IPS DF 4.7 (cell line): ENCODE results near the gene ANKRD10.
"Not testable (repeated sequence)": the region's sequence is repeated elsewhere in the genome, so short reads cannot be mapped to it uniquely, and the experiment has no call there.

Source experiments
- DNase-seq: peaks from one replicate; pipeline ENCODE4 v3.0.0-alpha.2; 2013; ENCODE audit warnings: low spot score; ENCODE audit errors: extremely low read depth

ANKRD10 gene

DNA sequence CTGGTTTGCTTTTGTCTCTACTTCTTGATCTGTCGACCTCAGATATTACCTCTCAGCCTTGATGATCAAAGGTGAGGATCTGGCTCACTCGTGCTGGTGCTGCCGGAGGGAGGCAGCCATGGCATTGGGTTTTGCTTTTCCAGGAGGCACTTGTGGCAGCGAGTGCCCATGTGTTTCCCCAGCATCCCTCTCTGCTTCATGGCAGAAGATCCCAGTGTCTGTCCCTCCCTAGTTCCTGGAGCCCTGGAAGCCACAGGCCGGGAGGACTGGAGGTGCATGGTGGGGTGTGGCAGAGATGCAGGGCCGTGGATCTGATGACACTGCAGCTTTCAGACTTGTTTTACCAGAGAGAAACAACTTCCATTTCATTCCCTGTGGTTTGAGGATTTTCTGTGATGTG lies 47.5 kb downstream of the ANKRD10 start:
- no peak for DNase-seq

- DNase-seq, result no peak
Measured at GRCh38 chr13:110866491-110867170, 48.2 kb downstream of the ANKRD10 start.

DNA sequence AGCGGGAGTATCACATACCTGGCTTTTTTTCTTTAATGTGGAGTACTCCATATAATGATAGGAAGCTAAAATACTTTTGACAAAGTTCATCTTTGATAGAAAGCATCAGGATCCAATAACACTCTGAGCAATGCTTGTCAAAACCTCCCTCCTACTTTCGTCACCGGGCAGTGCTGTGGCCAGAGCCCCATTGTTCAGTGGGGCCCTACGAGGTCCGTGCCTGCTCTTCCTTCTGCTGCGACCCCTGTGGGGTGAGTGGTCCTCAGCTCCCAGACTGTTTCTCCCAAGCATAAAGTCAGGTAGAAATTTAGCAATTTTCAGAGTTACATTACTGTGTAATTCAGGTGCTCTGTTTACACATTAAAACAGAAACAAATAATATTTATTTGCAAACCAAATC lies 51.2 kb downstream of the ANKRD10 start:
- DNase-seq, result no peak

DNA sequence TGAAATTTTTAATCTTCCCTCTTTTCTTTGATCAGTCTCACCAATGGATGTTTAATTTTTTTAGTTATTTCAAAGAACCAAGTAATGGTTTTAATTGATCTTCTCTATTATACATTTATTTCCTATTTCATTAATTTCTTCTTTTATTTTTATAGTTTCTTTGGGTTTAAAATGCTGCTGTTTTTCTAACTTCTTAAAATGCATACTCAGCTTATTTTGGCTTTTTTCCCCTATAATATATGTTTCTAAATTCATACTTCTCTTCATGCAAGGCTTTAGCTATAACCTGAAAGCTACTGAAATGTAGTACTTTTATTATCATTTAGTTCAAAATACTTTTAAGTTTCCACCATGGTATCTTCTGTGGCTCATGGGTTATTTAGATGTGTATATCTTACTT lies 53.9 kb downstream of the ANKRD10 start:
- no peak for DNase-seq

DNA sequence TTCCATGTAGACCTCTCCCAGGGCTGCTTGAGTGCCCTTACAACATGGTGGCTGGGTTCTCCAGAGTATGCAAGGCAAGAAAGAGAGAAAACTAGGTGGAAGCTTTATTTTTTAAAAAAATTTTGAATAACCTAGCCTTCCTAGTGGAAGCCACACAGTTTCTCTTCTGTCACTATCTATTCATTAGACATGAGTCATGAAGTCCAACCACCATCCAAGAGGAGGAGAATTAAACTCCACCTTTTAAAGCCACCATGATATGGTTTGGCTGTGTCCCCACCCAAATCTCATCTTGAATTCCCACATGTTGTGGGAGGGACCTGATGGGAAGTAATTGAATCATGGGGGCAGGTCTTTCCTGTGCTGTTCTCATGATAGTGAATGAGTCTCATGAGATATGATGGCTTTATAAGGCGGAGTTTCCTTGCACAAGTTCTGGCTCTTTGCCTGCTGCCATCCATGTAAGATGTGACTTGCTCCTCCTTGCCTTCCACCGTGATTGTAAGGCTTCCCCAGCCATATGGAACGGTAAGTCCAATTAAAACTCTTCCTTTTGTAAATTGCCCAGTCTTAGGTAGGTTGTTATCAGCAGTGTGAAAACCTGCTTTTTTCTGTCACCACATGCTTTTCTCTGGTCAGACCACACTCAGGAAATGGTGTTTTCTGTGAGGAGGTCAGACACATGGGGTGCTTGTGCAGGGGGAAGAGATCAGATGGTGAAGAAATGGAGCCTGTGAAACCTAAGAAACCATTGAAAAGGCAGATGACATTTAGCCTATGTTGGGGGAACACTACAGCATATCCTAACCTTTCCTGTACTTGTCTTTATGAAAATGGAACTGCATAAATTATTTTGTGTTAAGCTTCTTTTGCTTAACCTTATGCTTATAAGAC lies 57.7 kb downstream of the ANKRD10 start:
- DNase-seq, result no peak

GRCh38 chr13:110855363-110855762 lies 59.5 kb downstream of the ANKRD10 start:
- no peak for DNase-seq

GRCh38 chr13:110854866-110855265 lies 60.0 kb downstream of the ANKRD10 start:
- no peak for DNase-seq

GRCh38 chr13:110853235-110853721 lies 61.6 kb downstream of the ANKRD10 start:
- no peak for DNase-seq

GRCh38 chr13:110850840-110851239 lies 64.0 kb downstream of the ANKRD10 start:
- no peak for DNase-seq

DNA sequence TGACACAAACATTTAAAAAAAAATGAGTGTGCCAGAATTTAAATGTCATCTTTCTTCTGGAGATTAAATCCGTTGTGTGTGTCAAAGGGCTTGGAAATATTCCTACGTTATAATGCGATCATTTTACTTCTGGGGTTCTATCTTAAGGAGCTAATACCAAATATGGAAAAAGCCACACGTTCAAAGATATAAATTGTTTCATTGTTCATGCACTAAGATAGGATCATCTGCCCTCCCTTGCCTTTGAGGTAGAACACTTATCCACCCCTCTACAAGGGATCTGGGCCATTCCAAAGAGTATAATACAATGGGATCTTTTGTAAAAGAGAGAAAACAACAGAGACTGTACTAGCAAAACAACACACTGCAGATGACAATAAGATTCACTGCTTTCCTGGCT lies 64.9 kb downstream of the ANKRD10 start:
- no peak for DNase-seq

DNA sequence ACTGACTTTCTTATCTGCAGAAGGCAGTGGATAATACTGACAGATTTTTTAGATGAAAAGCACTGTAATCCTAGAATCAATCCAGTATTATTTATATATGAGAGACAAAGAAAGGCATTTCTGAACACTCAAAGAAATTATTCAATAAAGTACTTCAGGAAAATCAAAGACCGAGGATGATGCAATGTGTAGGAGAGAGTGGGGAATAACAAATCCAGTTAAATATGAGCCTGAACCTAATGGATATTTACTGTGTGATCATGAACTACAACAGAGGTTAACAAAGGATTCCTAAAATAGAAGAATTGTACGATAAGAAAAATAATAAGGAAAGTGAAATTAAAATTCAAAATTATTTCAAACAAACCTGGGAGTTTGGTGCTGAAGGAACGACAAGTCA lies 69.3 kb downstream of the ANKRD10 start:
- DNase-seq, result no peak

DNA sequence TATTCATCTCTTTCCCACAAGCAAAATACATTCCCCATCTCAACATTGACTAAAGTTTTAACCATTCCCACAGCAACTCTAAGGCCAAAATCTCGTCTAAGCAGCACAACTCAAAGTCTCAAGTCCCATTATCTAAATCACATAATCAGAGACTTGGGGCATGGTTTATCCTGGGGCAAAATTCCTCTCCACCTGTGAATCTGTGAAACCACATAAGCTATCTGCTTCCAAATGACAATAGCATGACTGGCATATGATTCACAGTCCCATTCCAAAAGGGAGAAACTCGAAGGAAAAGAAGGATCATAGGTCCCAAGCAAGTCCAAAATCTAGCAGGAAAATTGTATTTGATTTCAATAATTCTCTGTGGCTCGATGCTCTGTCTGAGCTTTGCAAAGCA lies 73.0 kb downstream of the ANKRD10 start:
- DNase-seq, result no peak

- DNase-seq, result no peak
Measured at GRCh38 chr13:110841406-110841805, 73.5 kb downstream of the ANKRD10 start.

- no peak for DNase-seq
Measured at GRCh38 chr13:110838867-110839538, 75.9 kb downstream of the ANKRD10 start.

DNA sequence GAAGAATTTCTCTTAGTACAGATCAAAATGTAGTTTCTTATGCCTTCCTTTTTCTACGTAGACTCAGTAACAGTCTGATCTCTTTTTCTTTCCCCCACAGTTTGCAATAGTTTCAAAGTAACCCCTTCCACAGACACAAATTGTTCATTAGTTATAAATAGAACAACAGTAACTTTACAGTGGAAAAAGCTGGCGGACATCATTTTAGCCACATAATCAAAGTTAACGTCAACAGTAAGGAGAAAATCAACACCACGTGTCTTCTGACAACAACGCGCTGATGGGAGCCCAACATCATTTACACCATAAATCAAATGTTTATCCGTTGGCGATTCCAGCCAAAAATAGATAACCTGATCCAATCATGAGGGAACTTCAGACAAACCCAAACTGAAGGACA lies 76.8 kb downstream of the ANKRD10 start:
- no peak for DNase-seq

- not testable (repeated sequence) for DNase-seq
Measured at GRCh38 chr13:110837397-110838061, 77.3 kb downstream of the ANKRD10 start.

DNA sequence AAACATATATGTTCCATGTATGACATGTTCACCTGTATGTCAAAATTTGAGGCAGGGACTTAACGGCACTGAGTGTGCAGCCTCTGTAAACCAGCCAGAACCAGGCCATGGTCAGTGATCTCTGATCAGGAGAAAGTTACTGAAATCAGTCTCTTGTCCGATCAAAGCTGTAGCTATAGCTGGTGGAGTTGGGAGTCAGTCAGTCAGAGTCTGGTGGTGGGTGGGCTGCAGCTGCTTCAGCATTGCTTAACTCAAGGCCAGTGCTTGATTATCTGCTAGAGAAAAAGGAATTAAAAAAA lies 78.3 kb downstream of the ANKRD10 start:
- DNase-seq, result no peak

DNA sequence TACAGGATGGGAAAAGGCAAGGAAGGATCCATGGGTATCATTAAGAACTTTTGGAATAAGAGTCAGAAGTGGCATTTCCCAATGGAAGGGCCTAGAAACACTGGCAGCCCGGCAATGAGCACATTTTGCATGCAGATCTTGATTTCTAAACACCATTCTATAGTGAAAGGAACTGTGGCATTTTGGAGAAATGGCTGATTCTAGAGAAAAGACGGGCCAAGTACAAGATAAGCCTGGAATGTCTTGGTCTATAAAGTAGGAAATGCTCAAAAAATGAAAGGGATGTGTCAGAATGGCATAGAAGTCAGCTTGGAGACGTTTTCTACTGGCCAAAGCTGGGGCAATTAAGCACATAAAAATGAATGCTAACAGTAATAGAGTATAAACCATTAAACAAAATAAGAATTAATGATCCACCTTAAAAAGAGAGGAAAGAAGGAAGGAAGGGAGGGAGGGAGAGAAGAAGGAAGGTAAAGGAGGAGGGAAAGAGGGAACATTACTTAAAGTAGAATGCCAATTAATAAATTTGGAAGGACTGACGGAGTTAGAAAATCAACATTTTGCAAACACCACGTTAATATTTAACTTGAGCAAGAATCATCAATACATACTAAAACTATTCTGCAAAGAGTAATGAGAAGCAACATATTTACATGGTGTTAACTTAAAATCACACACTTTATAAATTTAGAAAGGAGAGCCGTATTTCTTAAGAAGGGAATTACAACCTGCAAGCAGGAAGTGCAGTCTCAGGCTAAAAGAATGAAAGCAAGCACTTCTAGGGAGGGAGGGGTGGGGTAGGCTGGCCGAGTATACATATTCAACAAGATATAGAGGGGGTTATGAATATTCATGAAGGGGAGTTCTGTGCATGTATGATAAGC lies 78.9 kb downstream of the ANKRD10 start:
- no peak for DNase-seq

GRCh38 chr13:110834572-110834971 lies 80.3 kb downstream of the ANKRD10 start:
- DNase-seq, result no peak

DNA sequence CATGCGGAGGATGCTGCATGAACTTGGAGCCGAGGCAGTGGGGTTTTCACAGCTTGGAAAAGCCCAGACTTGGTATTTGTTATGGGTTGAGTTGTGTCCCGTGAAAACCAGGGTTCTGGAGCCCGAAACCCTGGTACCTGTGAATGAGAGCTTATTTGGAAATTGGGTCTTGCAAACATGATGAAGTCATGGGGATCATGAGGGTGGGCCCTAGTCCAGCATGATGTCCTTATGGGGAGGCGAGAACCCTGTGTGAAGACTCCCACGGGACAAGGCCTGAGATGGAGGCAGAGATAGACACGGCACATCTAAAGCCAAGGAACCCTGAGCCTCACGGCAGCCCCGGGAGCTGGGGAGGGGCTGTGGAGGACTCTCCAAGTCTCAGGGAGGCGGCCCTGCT lies 82.3 kb downstream of the ANKRD10 start:
- DNase-seq, result no peak

DNA sequence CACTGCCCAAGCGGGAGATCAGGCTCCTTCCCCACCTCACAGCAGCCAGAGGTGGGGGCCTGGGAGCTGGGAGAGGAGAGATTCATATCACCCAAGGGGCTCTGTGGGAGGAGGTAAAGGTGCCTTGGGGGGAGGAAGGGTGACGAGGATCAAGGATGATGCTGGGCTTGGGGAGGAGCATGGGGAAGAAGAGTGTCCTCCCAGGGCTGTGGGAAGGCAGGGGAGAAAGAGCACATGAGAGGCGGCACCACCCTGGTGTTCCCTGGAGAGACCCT lies 82.7 kb downstream of the ANKRD10 start:
- DNase-seq, result no peak
